Measurements from ENCODE around the gene RANBP17.

- no peak for TF ChIP-seq POLR2AphosphoS5 (IDR thresholded peaks at IDR 0.05)
- no peak for TF ChIP-seq CTCF (IDR thresholded peaks at IDR 0.05)
- TF ChIP-seq POLR2A (IDR thresholded peaks at IDR 0.05), result no peak
- TF ChIP-seq EP300 (IDR thresholded peaks at IDR 0.05), result no peak
Observed at GRCh38 chr5:170826117-170826516, 35.7 kb upstream of the RANBP17 start.
